Ectodermal cell (in vitro differentiated cells): Measurements from ENCODE around the gene FOSL1.

Experiments
- H3K27ac ChIP-seq: 2 replicates; pipeline ENCODE4 v1.7.0; 2013; ENCODE audit warnings: mild to moderate bottlenecking, low read depth, low read length; ENCODE audit not compliant: insufficient read depth, poor library complexity, severe bottlenecking
- H3K27me3 ChIP-seq: 2 replicates; pipeline ENCODE4 v1.7.0; 2013; ENCODE audit warnings: mild to moderate bottlenecking, low read length; ENCODE audit not compliant: insufficient read depth, control insufficient read depth, poor library complexity, severe bottlenecking
- H3K36me3 ChIP-seq: one replicate; pipeline ENCODE4 v1.7.0; 2013; ENCODE audit warnings: low read length; ENCODE audit not compliant: control insufficient read depth, insufficient read depth
- H3K4me1 ChIP-seq: one replicate; pipeline ENCODE4 v1.7.0; 2013; ENCODE audit warnings: low read length; ENCODE audit not compliant: control insufficient read depth, insufficient read depth
- H3K4me3 ChIP-seq: 2 replicates; pipeline ENCODE4 v1.7.0; 2013; ENCODE audit warnings: low read depth, low read length, control low read depth; ENCODE audit not compliant: insufficient read depth
- H3K9me3 ChIP-seq: 2 replicates; pipeline ENCODE4 v1.7.0; 2013; ENCODE audit warnings: mild to moderate bottlenecking, low read length, moderate library complexity; ENCODE audit not compliant: control insufficient read depth
- WGBS, 2 experiments: methylation state at CpG; one replicate each; pipeline ENCODE4 v1.1.7; 2013; ENCODE audit warnings: missing lambda C conversion rate in 2 of 2; 5-methylcytosine and 5-hydroxymethylcytosine counted together

Gene FOSL1

GRCh38 chr11:65937766-65938165 is 37.6 kb upstream of the FOSL1 start:
- Histone ChIP-seq H3K4me3 (no peak overlapping the region), H3K27me3 (no peaks in the 10 kb centered on the region), H3K9me3 (no peaks in the 10 kb centered on the region), H3K27ac (no peak overlapping the region), H3K36me3 (no peaks in the 10 kb centered on the region), H3K4me1 (peaks cover under 1% of the 10 kb centered on the region)
- WGBS, 2 experiments: 74 to 79% methylated on average over 4 of the region's 4 CpGs

DNA sequence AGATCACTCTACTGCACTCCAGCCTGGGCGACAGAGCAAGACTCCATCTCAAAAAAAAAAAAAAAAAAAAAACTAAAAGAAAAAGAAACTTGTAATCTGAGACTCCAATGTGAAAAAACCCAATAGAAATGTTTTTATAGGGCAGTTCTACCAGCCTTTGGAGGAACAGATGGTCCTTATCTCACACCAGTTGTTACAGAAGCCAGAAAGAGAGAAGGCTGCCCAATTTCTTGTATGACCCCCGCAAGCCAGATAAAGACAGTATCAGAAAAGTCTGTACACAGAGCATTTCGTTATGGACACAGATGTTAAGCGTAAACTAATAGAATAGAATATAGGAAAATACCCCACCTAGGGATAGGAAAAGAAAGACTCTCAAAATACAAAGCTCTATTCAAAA is 33.8 kb upstream of the FOSL1 start:
- H3K27ac ChIP-seq: no peak overlapping the region
- H3K27me3 ChIP-seq: no peaks in the 10 kb centered on the region
- 82 to 100% methylated on average over 1 to 2 of the region's 4 CpGs for WGBS, 2 experiments

DNA sequence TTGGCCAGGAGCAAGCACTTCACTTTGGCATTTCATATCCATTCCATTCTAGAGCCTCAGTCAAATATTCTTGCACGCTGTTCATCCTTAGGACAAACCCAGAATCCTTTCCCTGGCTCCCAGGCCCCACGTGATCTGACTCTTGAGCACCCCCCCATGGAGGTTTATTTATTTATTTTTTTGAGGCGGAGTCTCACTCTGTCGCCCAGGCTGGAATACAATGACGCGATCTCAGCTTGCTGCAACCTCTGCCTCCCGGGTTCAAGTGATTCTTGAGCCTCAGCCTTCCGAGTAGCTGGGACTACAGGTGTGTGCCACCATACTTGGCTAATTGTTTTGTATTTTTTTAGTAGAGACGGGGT is 32.4 kb upstream of the FOSL1 start:
- WGBS, 2 experiments: 57 to 58% methylated on average over 9 of the region's 9 CpGs
- no peak overlapping the region for H3K4me3 ChIP-seq
- no peaks in the 10 kb centered on the region for H3K36me3 ChIP-seq

More for the DNA sequence above, 33.8 kb upstream of the FOSL1 start:
- no peak overlapping the region for H3K4me3 ChIP-seq
- no peaks in the 10 kb centered on the region for H3K36me3 ChIP-seq
- no peaks in the 10 kb centered on the region for H3K9me3 ChIP-seq
- H3K4me1 ChIP-seq: peaks cover 6% of the 10 kb centered on the region

DNA sequence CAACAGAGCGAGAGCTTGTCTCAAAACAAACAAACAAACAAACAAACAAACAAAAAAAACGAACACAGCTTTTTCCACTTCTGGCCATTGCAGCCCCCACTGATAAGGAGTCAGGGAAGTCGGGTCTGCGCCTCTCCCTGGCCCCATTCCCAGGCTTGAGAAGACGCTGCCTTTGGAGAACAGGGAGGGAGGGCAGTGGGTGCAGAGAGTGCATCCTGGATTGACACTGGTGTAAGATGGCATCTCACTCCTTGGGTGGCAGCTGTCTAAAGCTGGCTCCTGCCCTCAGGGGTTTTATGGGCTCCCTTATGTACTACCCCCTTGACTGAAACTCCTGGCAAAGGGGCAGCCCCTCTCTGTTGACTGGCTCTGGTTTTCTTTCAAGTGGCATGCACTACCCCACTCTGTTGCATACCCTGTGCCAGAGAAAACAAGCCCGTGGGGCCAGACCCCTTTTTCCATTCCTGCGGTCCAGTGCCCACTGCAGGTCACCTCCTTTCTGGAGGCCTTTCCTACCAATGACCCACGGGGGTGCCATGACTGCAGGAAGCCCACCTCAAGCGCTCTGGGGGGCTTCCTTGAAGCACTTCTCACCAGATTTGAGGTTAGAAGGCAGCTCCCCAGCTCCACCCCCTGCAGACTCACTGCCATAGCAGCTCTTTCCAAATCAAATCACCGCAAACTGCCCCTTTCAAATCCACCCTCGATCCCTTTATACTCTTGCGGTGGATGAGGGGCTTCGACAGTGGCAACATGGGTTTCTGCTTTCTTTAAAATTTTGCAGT is 31.8 kb upstream of the FOSL1 start:
- Histone ChIP-seq H3K27ac (no peak overlapping the region), H3K27me3 (no peaks in the 10 kb centered on the region), H3K9me3 (no peaks in the 10 kb centered on the region), H3K4me3 (no peak overlapping the region), H3K4me1 (peaks cover 6% of the 10 kb centered on the region), H3K36me3 (no peaks in the 10 kb centered on the region)
- WGBS, 2 experiments: 84% methylated on average over 13 of the region's 13 CpGs

More for the DNA sequence above, 32.4 kb upstream of the FOSL1 start:
- Histone ChIP-seq H3K4me1 (peaks cover 6% of the 10 kb centered on the region), H3K27ac (no peak overlapping the region), H3K9me3 (no peaks in the 10 kb centered on the region), H3K27me3 (no peaks in the 10 kb centered on the region)

DNA sequence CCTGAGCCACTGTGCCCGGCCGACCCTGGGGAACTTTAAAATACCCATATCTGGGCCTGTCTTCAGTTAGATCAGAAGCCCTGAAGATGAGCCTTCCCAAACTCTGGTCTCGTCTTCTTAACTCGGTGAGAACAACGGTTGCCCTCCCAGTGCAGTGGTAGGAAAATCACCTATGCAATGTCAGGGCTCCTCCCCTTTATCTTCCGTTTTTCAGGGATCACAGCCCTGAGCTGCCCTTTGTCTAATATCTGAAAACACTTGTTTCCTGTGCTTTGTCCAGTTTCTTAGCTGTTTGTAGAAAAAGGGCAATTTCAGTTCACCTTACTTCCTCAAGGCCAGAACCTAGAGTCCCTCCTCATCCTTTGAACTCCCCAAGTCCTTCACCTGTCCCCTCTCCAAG is 28.5 kb upstream of the FOSL1 start:
- 85 to 87% methylated on average over 6 of the region's 6 CpGs for WGBS, 2 experiments
- H3K36me3 ChIP-seq: no peaks in the 10 kb centered on the region
- H3K27ac ChIP-seq: no peak overlapping the region
- no peaks in the 10 kb centered on the region for H3K9me3 ChIP-seq
- H3K27me3 ChIP-seq: no peaks in the 10 kb centered on the region
- no peak overlapping the region for H3K4me3 ChIP-seq
- H3K4me1 ChIP-seq: peaks cover 6% of the 10 kb centered on the region

DNA sequence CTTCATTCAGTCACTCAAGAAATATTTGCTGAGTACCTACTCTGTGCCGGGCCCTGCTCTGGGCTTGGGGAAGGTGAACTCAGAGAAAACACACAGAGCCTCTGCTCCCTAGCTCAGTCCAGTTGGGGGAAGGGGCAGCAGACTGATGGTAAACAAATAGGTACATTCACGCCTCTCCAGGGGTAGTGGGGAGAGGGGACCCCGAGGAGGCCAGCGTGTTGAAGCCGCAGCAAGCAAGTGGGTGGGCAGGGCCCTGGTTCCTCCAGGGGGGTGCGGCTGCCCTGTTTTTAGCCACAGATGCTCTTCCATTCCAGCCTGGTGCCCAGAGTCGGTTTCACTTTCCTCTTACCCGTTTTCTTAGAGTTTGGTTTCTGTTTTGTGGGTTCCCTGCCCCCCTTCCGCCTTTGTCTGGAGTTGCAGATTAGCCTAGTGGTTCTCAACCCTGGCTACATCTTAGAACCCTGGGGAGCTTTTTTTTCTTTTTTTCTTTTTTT is 27.8 kb upstream of the FOSL1 start:
- Histone ChIP-seq H3K36me3 (no peaks in the 10 kb centered on the region), H3K27me3 (no peaks in the 10 kb centered on the region), H3K9me3 (no peaks in the 10 kb centered on the region), H3K4me3 (no peak overlapping the region), H3K4me1 (peaks cover 6% of the 10 kb centered on the region), H3K27ac (no peak overlapping the region)
- WGBS, 2 experiments: 76 to 82% methylated on average over 9 of the region's 9 CpGs

DNA sequence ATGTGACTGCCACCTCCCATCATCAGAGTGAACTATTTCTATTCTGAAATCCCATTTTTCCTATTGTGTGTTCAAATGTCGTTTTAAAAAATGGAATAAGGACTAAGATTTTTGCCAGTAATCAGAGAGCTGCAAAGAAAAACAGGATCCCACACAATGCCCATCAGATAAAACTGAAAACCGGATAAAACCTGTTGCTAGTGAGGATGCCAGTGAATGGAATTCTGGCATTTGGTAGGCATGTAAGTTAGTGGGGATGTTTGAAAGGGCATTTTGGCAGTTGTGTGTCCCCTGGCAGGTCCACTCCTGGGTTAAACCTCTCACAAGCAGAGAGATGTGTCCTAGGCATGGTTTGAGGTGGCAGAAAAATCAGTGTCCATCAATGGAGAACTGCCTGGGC is 25.2 kb upstream of the FOSL1 start:
- Histone ChIP-seq H3K9me3 (no peaks in the 10 kb centered on the region), H3K4me3 (no peak overlapping the region)

GRCh38 chr11:65922565-65922964 is 22.4 kb upstream of the FOSL1 start:
- Histone ChIP-seq H3K27me3 (no peaks in the 10 kb centered on the region), H3K4me3 (no peak overlapping the region), H3K9me3 (no peaks in the 10 kb centered on the region), H3K27ac (no peak overlapping the region), H3K36me3 (peaks cover 5% of the 10 kb centered on the region), H3K4me1 (no peaks in the 10 kb centered on the region)
- 96% methylated on average over 3 of the region's 3 CpGs for WGBS, 2 experiments

More for the DNA sequence above, 25.2 kb upstream of the FOSL1 start:
- Histone ChIP-seq H3K27ac (no peak overlapping the region), H3K4me1 (no peaks in the 10 kb centered on the region), H3K36me3 (peaks cover 5% of the 10 kb centered on the region), H3K27me3 (no peaks in the 10 kb centered on the region)
- 90 to 92% methylated on average over 2 of the region's 2 CpGs for WGBS, 2 experiments

- peaks cover 5% of the 10 kb centered on the region for H3K36me3 ChIP-seq
- H3K4me3 ChIP-seq: no peak overlapping the region
- no peak overlapping the region for H3K27ac ChIP-seq
- no peaks in the 10 kb centered on the region for H3K9me3 ChIP-seq
- no peaks in the 10 kb centered on the region for H3K4me1 ChIP-seq
- no peaks in the 10 kb centered on the region for H3K27me3 ChIP-seq
- WGBS, 2 experiments: 90 to 95% methylated on average over 10 of the region's 10 CpGs
These were observed 21.7 kb upstream of the FOSL1 start for GRCh38 chr11:65921876-65922275.

GRCh38 chr11:65921033-65921555 is 20.9 kb upstream of the FOSL1 start:
- 93 to 94% methylated on average over 12 of the region's 12 CpGs for WGBS, 2 experiments
- Histone ChIP-seq H3K4me3 (no peak overlapping the region), H3K36me3 (peaks cover 5% of the 10 kb centered on the region)

More at GRCh38 chr11:65921033-65921555, 20.9 kb upstream of the FOSL1 start:
- Histone ChIP-seq H3K27me3 (no peaks in the 10 kb centered on the region), H3K9me3 (no peaks in the 10 kb centered on the region), H3K4me1 (no peaks in the 10 kb centered on the region), H3K27ac (no peak overlapping the region)
